GM12873 (cell line): Measurements from ENCODE around the gene ANKH.

ENCODE experiments used
- CTCF ChIP-seq: IDR thresholded peaks from 2 replicates; pipeline ENCODE4 v1.5.1; 2012; ENCODE audit warnings: low read depth, mild to moderate bottlenecking, moderate library complexity, low read length, control low read depth; ENCODE audit not compliant: insufficient read depth; ENCODE audit errors: missing control alignments

The ANKH gene

DNA sequence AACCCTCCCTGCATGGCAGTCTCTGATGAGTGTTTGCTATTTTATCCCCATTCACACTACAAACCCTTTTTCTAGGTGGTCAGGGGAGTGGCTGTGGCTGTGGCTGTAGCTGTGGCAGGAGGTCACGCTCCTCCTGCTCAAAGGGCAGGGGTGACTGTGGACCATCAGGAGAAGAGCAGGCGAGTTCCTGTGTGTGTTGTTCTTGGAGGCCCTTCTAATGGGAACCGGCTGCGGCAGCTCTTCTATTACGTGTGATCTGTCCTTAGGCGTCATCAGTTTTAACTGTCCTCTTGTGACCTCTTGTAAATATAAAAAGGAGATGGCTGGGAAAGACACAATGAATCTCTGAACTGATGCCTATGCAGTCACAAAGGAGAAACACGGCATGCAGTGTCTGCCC lies 65.1 kb downstream of the ANKH start:
- no peak for TF ChIP-seq CTCF

GRCh38 chr5:14802541-14802940 lies 69.0 kb downstream of the ANKH start:
- no peak for TF ChIP-seq CTCF

DNA sequence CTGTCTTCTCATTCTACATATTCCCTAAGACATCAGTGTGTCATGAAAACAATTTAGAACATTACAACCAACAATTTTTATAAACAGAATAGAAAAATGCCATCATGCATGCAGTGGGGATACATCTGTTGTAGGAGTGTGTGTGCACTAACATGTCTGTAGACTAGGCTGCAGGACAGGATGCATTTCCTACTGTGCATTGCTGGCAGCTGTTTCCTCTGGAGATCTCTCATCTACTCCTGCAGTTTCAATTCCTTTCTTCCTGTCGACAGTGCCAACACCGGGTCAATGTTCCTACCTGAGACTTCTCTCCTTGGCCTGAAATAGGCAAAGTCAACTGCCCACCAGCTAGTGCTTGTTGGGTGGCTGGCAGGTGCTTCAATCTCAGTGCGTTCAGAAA lies 69.8 kb downstream of the ANKH start:
- no peak for TF ChIP-seq CTCF

DNA sequence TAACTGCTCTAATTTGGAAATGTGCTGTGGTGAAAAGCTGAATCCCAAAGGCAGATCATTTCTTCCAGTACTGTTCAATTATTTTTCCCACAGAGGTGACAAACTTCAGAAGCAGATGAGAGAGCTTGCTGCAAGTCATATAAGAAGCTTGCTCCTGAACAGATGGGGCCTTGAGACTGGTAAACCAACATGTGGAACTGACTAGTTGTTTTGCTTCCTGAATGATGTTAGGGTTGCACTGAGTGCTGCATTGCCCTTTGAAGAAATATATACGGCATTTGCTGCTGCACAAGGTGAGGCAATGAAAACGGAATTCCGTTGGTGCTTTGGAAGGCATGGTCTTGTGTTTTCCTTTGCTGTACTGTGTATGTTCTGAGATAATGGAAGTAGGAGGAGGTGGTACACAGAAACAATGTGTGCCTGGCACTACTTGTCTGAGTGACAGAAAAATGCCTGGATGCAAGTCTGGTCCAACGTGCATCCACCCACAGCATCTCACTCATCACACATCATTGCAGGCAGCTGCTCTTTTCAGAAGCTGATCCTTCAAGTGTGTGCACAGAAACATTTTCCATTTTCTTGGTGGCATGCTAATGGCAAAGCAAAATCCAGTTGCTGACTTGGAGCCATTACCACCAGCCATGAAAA lies 76.9 kb downstream of the ANKH start:
- no peak for TF ChIP-seq CTCF

DNA sequence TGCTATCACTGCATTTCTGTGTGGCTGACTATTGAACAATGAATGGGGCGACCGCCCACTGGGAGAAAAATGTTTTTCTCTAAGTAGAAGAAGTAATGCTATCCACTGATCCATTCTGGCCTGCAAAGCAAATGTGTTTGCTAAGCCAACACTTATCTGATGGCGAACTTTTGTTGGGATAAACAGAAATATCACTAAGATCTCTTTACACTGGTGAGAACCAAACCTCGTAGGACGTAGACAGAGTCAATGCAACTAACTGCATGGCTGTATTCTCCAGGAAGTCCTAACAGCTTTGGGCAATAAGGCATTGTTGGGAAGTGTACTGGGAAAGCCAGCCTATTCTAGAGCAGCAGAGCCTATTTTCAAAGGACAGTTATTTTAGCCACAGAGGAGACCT lies 77.7 kb downstream of the ANKH start:
- TF ChIP-seq CTCF = no peak

DNA sequence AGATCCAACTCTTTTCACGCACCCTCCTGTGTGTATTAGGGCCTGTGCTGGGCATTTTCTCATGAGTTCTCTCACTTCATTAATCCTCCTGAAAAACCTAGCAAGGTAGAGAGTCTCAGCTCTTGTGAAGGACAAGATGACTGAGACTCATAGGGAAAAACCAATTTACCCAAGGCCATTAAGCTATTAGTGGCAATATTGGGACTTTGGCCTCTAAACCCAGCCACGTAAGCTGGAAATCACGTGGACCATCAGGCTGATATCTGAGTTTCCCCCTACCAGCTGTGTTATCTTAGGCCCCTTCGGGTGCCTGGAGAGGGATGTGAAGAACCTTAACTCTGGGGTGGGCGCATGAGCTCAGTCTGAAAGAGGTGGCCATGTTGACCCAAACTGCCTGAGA lies 80.7 kb downstream of the ANKH start:
- no peak for TF ChIP-seq CTCF

- no peak for TF ChIP-seq CTCF
Measured at GRCh38 chr5:14790220-14790619, 81.4 kb downstream of the ANKH start.
